ENCODE measurements around the gene VASN.

DNA sequence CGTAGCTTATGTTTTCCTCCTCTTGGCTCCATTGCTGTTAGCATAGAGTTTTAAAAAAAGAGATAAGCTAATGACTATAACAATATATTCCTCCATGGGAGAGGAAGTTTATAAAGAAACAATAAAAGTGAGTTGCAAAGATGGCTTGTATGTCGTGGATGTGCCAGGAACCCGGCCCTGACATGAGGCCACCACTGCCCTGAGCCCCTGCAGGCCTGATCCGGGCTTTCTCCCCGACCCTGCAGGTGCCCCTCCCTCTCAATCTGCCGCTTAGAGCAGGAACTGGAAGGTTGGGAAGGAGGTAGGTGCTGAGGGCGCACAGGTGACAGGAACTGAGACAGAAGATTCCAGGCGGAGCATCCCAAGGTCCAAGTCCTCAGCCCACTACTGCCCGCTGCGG, 32.2 kb upstream of the VASN start:
- TF ChIP-seq POLR2AphosphoS5 (IDR thresholded peaks at IDR 0.05) (no peak), POLR2A (IDR thresholded peaks at IDR 0.05; ENCODE audit: low read depth) (no peak)
- TF ChIP-seq, protein P1, sequence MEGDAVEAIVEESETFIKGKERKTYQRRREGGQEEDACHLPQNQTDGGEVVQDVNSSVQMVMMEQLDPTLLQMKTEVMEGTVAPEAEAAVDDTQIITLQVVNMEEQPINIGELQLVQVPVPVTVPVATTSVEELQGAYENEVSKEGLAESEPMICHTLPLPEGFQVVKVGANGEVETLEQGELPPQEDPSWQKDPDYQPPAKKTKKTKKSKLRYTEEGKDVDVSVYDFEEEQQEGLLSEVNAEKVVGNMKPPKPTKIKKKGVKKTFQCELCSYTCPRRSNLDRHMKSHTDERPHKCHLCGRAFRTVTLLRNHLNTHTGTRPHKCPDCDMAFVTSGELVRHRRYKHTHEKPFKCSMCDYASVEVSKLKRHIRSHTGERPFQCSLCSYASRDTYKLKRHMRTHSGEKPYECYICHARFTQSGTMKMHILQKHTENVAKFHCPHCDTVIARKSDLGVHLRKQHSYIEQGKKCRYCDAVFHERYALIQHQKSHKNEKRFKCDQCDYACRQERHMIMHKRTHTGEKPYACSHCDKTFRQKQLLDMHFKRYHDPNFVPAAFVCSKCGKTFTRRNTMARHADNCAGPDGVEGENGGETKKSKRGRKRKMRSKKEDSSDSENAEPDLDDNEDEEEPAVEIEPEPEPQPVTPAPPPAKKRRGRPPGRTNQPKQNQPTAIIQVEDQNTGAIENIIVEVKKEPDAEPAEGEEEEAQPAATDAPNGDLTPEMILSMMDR (IDR thresholded peaks at IDR 0.05) = no peak
